GM12874 (cell line): Measurements from ENCODE around the gene MDGA2.

ENCODE experiments used
- CTCF ChIP-seq: IDR thresholded peaks from 2 replicates; pipeline ENCODE4 v1.5.1; 2011; ENCODE audit warnings: low read depth, mild to moderate bottlenecking, control low read depth, low read length, moderate library complexity; ENCODE audit not compliant: insufficient read depth

The MDGA2 gene

GRCh38 chr14:47660158-47660557 lies 15.2 kb downstream of the MDGA2 start:
- TF ChIP-seq CTCF = no peak

GRCh38 chr14:47658041-47658440 lies 17.4 kb downstream of the MDGA2 start:
- TF ChIP-seq CTCF = no peak

GRCh38 chr14:47657143-47657542 lies 18.3 kb downstream of the MDGA2 start:
- no peak for TF ChIP-seq CTCF

- TF ChIP-seq CTCF = no peak
Measured at GRCh38 chr14:47651337-47651736, 24.1 kb downstream of the MDGA2 start.

- TF ChIP-seq CTCF = no peak
Measured at GRCh38 chr14:47637753-47638152, 37.7 kb downstream of the MDGA2 start.

- TF ChIP-seq CTCF = no peak
Measured at GRCh38 chr14:47626151-47627035, 49.0 kb downstream of the MDGA2 start.

- TF ChIP-seq CTCF = no peak
Measured at GRCh38 chr14:47619392-47619791, 56.0 kb downstream of the MDGA2 start.
